GM18520 (cell line): Measurements from ENCODE around the gene PRR5L.

ENCODE experiments used
- ATAC-seq: cut with Tn5 transposase; IDR thresholded peaks from one replicate; pipeline ENCODE4 v1.9.1; 2021; ENCODE audit not compliant: unreplicated experiment

The PRR5L gene

DNA sequence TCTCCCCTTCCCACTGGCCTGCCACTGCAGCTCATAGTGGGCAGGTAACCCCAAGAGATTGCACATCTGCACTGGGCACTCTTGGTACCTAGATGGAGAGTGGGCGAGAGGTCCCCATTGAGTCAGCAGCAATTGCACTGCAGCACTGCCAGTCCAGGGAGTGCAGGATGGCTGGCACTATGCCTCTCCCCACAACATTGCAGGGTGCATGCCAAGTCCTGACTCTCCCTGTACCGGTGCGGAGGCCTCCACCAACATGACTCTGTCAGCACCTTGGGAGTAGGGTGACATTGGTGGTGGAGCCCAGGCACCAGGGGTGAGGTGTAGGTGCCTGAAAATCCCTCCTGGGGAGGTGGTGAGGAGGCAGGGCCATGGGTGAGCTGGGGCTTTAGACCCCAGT, 131.8 kb downstream of the PRR5L start:
- no peak for ATAC-seq

DNA sequence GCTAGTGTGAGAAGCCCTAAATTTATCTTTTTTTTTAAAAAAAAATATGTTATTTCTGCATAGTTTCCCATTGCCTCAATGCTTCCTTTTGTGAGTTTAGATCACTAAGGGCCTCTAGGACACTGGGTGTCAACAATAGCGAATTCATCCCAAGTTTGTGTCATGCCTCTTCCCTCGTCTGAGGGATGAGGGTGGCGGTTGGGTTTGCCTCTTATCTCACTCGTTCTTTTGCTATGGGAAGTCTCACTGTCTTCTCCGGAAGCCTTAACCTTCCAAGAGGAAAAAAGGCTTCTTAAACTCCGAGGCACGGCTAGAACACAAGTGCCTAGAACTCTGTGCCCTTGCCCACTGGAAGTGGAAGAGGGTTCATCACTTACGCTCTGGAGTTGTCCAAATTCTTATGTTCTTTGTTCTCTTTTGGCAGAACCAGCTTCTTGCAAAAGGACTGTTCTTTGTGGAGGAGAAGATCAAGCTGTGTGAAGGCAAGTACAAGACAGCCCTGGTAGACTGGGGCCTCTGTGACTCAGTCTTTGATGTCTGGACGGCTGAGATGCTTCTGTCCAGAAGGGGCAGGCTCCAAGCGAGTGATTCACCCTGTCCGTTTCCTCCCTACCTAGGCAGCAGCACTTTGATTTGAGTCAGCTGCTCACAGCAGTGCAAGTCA, 135.5 kb downstream of the PRR5L start:
- ATAC-seq, result peak; percentile 52

DNA sequence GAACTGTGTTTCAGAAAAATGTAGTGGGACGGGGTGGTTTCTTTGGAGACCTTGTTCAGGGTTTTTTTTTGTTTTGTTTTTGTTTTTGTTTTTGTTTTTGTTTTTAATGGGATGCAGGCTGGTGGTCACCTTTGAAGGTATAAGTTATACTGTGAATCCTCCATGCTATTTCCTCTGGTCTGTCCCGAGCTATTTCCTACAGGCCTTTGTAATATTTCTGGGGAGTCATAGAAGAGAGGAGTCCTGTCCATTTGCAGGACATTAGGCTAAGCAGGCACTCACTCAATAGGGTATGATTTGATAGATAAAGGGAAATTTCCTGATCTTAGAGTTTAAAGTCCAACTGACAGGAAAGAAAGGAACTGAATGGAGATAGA, 136.0 kb downstream of the PRR5L start:
- no peak for ATAC-seq

GRCh38 chr11:36432738-36433137, 136.7 kb downstream of the PRR5L start:
- no peak for ATAC-seq

DNA sequence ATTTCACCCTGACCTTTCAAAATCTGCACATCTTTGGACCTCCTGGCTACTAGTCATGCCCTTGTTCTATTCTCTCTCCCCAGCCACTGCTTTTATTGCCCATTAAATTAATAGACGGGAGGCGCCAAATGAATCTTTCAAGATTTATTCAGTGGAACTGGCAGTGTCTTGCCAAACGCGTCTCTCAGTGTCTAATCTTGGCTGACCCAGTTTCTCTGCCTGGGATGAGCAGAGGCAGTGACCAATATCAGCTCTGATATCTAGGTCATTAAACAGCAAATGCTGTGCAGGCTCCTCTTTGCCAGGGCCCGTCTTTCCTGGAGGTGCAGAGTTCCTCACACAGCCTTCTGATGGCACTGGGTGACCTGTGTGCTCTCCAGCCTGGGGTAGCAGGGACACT, 140.0 kb downstream of the PRR5L start:
- no peak for ATAC-seq

GRCh38 chr11:36436589-36436988, 140.5 kb downstream of the PRR5L start:
- no peak for ATAC-seq

GRCh38 chr11:36437413-36437812, 141.3 kb downstream of the PRR5L start:
- ATAC-seq, result no peak

DNA sequence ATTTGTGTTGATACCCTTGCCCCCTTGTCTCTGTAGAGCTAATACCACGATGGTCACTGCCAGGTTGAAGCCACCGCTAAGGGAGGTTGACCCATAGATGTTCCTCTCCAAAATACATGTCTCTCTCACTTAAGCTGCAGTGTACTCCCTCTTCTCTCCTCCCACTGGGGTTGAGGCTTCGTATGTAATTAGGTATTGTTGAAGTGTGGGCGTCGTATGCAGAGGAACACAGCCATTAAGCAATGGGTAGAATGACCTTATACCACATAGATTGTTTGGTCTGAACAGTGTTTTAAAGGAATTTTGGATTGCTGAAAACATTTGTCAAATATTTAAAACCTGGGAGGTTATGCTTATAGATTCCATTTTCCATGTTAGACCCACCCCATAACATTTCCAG, 142.0 kb downstream of the PRR5L start:
- no peak for ATAC-seq

DNA sequence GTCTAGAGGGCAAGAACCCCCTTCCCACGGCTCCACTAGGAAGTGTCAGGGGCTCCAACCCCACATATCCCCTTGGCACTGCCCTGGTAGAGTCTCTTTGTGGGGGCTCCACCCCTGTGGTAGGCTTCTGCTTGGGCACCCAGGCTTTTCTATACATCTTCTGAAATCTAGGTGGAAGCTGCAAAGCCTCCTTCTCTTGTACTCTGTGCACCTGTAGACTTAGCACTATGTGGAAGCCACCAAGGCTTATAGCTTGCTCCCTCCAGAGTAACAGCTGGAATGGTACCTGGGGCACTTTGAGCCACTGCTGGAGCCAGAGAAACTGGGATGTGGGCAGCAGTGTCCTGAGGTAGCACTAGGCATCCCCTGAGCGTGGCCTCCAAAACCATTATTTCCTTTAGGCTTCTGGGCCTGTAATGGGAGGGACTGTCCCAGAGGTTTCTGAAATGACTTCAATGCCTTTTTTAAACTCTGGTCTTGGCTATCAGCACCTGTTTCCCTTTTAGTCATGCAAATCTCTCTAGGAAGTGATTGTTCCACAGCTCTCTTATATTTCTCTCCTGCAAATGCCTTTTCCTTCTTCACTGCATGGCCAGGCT, 145.6 kb downstream of the PRR5L start:
- ATAC-seq, result no peak

GRCh38 chr11:36443661-36444060, 147.6 kb downstream of the PRR5L start:
- no peak for ATAC-seq

GRCh38 chr11:36446135-36446534, 150.0 kb downstream of the PRR5L start:
- ATAC-seq, result no peak

- ATAC-seq, result no peak
These were observed 151.4 kb downstream of the PRR5L start for GRCh38 chr11:36447514-36447913.

DNA sequence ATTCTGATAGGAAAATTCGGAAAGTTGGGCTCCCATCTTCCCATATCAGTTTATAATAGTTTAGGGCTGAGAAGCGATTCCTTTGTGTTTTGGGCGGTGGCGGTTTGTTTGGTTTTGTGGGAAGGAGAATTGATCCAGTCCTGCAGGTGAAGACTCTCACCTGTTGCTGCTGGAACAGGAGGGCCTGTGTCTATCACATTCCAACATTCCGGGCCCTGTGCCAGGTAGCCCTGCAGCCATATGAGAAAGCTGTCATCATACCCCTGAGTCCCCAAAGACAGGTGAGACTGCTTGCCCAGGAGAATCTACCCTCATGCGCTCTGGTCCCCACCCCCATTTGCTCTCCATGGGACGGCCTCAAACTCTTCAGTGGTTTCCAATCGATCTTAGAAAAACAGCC, 151.9 kb downstream of the PRR5L start:
- ATAC-seq, result no peak

DNA sequence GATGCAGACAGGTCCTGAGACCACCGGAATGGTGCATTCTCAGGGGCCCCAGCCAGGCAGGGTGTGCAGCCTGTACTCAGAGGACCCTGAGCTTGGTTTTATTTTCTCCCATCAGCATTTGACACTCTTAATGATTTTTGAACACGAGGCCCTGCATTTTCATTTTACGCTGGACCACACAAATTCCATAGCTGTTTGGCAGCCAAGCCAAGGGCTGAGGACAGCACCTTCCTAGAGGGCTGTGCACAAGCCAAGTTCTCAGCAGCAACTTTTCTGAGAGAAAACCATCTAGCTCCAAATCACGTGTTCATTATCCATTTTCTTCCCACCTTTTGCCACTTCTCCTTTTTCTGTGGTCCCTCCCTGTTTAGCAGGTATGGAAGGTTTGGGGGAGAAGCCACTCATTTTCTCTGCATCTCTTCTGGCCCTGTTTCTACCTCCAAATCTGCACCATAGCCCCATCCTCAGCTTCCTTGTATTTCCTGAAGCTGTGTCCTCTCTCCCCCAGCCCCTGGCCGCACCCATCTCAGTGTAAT, 153.5 kb downstream of the PRR5L start:
- no peak for ATAC-seq

DNA sequence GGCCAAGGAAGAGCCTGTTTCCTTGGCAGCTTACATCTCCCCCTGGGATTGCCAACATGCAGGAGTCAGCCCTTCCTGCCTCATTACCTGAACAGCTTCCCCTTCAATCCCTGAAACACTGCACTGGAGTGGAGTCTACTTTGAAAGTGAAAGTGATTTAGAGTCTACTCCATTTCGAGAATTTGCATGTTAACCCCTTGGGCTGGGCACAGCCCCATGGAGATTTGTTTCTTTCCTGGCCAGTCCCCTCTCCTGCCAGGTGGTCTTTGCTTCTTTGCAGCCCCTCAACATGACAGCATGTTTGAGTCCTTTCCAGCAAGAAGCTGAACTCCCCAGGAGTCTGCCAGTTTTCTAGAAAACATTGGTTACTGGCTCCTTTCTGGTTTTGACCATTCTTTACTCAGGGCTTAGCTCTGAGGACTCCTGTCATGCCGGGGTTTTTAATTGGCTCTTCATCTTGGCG, 154.1 kb downstream of the PRR5L start:
- no peak for ATAC-seq

GRCh38 chr11:36451045-36451444, 155.0 kb downstream of the PRR5L start:
- no peak for ATAC-seq

- no peak for ATAC-seq
These were observed 155.6 kb downstream of the PRR5L start for GRCh38 chr11:36451681-36452080.

DNA sequence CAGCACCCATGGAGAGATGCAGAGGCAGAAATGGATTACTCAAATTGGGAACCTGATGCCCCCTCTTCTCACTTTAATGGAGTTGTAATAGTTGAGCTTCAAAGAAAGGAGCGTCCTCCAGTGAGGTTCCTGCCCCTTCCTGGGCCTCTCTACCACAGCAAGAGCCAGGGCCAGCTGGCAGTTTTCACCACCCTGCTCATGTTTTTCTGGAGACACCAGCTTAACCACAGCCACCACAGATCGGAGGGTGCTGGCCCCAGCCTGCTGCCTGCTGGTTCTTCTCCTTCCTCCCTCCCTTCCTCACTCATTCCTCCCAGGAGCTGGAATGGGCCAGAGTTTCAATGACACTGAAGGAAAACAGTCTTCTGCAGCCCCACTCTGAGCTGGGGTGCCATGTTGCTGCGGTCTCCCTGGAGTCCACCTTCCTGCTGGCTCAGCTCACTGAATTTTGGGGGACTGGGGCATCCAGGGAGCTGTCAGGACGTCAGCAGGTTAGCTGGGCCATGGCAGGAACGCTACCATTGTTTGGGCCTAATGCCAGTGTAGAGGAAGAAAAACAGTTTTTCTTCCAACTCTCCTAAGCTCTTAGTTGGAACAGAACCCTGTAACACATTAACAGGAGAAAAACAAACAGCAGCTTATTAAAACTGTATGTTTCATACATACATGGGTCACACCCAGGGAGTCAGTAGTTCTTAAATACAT, 156.3 kb downstream of the PRR5L start:
- no peak for ATAC-seq

GRCh38 chr11:36452961-36453360, 156.9 kb downstream of the PRR5L start:
- no peak for ATAC-seq

GRCh38 chr11:36453678-36454077, 157.6 kb downstream of the PRR5L start:
- no peak for ATAC-seq

DNA sequence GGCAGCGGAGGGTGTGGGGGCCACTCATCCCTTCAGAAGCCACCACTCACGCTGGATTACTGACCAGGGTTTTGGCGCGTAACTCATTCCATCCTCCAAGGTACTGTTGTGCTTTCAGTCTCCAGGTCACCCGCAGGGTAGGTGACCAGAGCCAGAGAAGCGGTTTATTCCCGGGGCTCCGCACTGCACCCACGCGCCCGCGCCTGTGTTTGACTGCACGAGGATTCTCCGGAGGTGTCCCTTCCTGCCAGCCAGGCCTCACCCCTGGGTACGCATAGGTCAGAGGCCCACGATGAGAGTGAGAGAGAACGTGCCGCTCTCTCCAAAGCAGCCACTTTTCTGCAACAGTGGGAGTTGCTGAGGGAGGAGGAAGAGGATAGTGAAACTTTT, 158.5 kb downstream of the PRR5L start:
- ATAC-seq, result no peak

- no peak for ATAC-seq
These were observed 159.0 kb downstream of the PRR5L start for GRCh38 chr11:36454941-36455631.
